ENCODE results near the gene MORC2. TPM values are rescaled to one million over a fixed set of nuclear protein-coding genes. Genes with fewer than 3 reads are reported as not detected.

MORC2 gene
- total RNA-seq, 1 experiment from 2014 or later, result 12.0 TPM

- no peaks in the 10 kb centered on the region for H3K79me2 ChIP-seq (ENCODE audit: low read length)
- no peaks in the 10 kb centered on the region for H3K9me3 ChIP-seq (ENCODE audit: low read length)
- TF ChIP-seq EZH2phosphoT487 (IDR thresholded peaks at IDR 0.05; ENCODE audit: borderline replicate concordance, low read length) (no peak), EZH2 (IDR thresholded peaks at IDR 0.05; ENCODE audit: low read length, unreplicated experiment) (no peak), CTCF (conservative IDR thresholded peaks at IDR 0.05; ENCODE audit: low read depth, low read length) (no peak)
- ChIA-PET POLR2A (ENCODE audit: unreplicated experiment) (no interaction called here), CTCF (no interaction called here)
- ATAC-seq (no peak), DNase-seq (no peak)
- H3K36me3 ChIP-seq (ENCODE audit: low read depth, low read length), result no peaks in the 10 kb centered on the region
- BruUV-seq (replicated peaks), result no TSS peak
- intact Hi-C loops (cut with micrococcal nuclease), result no loop called here
- no peaks in the 10 kb centered on the region for H4K20me1 ChIP-seq (ENCODE audit: low read length)
- no peak overlapping the region for H3K4me2 ChIP-seq (ENCODE audit: low read length)
- no peak overlapping the region for H3K4me3 ChIP-seq (ENCODE audit: low read length)
- no peaks in the 10 kb centered on the region for H3K27me3 ChIP-seq (ENCODE audit: low read length)
- H3F3A ChIP-seq (ENCODE audit: low read length, unreplicated experiment), result no peaks in the 10 kb centered on the region
- no peak overlapping the region for H3K9ac ChIP-seq (ENCODE audit: low read length)
- no peaks in the 10 kb centered on the region for H3K4me1 ChIP-seq (ENCODE audit: insufficient read depth, low read length)
- no peak overlapping the region for H3K27ac ChIP-seq (ENCODE audit: low read length)
- H2AFZ ChIP-seq (ENCODE audit: low read length), result no peak overlapping the region
- no peaks in the 10 kb centered on the region for H3K9me2 ChIP-seq (replicated peaks; ENCODE audit: low read length)
These were observed 74.9 kb downstream of the MORC2 start for GRCh38 chr22:30893434-30894370.

GRCh38 chr22:30892731-30893221, 75.8 kb downstream of the MORC2 start:
- TF ChIP-seq EZH2phosphoT487 (IDR thresholded peaks at IDR 0.05; ENCODE audit: borderline replicate concordance, low read length) (no peak), EZH2 (IDR thresholded peaks at IDR 0.05; ENCODE audit: low read length, unreplicated experiment) (no peak), CTCF (conservative IDR thresholded peaks at IDR 0.05; ENCODE audit: low read depth, low read length) (no peak)
- H3K36me3 ChIP-seq (ENCODE audit: low read depth, low read length), result no peaks in the 10 kb centered on the region
- no peak overlapping the region for H3K4me3 ChIP-seq (ENCODE audit: low read length)
- H3K4me1 ChIP-seq (ENCODE audit: insufficient read depth, low read length), result no peaks in the 10 kb centered on the region
- no peaks in the 10 kb centered on the region for H4K20me1 ChIP-seq (ENCODE audit: low read length)
- H3K9me2 ChIP-seq (replicated peaks; ENCODE audit: low read length), result no peaks in the 10 kb centered on the region
- POLR2A ChIA-PET (ENCODE audit: unreplicated experiment), result no interaction called here
- BruUV-seq (replicated peaks), result no TSS peak
- H3F3A ChIP-seq (ENCODE audit: low read length, unreplicated experiment), result no peaks in the 10 kb centered on the region
- no peak overlapping the region for H3K27ac ChIP-seq (ENCODE audit: low read length)
- H3K9me3 ChIP-seq (ENCODE audit: low read length), result no peaks in the 10 kb centered on the region
- DNase-seq (no peak), ATAC-seq (no peak)
- intact Hi-C loops (cut with micrococcal nuclease), result no loop called here
- no peak overlapping the region for H2AFZ ChIP-seq (ENCODE audit: low read length)
- no peaks in the 10 kb centered on the region for H3K27me3 ChIP-seq (ENCODE audit: low read length)
- CTCF ChIA-PET, result no interaction called here
- H3K79me2 ChIP-seq (ENCODE audit: low read length), result no peaks in the 10 kb centered on the region
- H3K4me2 ChIP-seq (ENCODE audit: low read length), result no peak overlapping the region
- H3K9ac ChIP-seq (ENCODE audit: low read length), result no peak overlapping the region

- Histone ChIP-seq H3K9ac (ENCODE audit: low read length) (no peak overlapping the region), H3K9me2 (replicated peaks; ENCODE audit: low read length) (no peaks in the 10 kb centered on the region), H3F3A (ENCODE audit: low read length, unreplicated experiment) (no peaks in the 10 kb centered on the region), H3K4me2 (ENCODE audit: low read length) (no peak overlapping the region), H3K79me2 (ENCODE audit: low read length) (no peaks in the 10 kb centered on the region), H3K4me3 (ENCODE audit: low read length) (no peak overlapping the region), H2AFZ (ENCODE audit: low read length) (no peak overlapping the region), H3K9me3 (ENCODE audit: low read length) (no peaks in the 10 kb centered on the region), H3K4me1 (ENCODE audit: insufficient read depth, low read length) (no peaks in the 10 kb centered on the region), H4K20me1 (ENCODE audit: low read length) (no peaks in the 10 kb centered on the region), H3K36me3 (ENCODE audit: low read depth, low read length) (no peaks in the 10 kb centered on the region), H3K27ac (ENCODE audit: low read length) (no peak overlapping the region), H3K27me3 (ENCODE audit: low read length) (no peaks in the 10 kb centered on the region)
- TF ChIP-seq CTCF (conservative IDR thresholded peaks at IDR 0.05; ENCODE audit: low read depth, low read length) (no peak), EZH2phosphoT487 (IDR thresholded peaks at IDR 0.05; ENCODE audit: borderline replicate concordance, low read length) (no peak), EZH2 (IDR thresholded peaks at IDR 0.05; ENCODE audit: low read length, unreplicated experiment) (no peak)
- intact Hi-C loops (cut with micrococcal nuclease), result no loop called here
- no peak for DNase-seq
- no TSS peak for BruUV-seq (replicated peaks)
- CTCF ChIA-PET, result no interaction called here
- POLR2A ChIA-PET (ENCODE audit: unreplicated experiment), result no interaction called here
- no peak for ATAC-seq
These were observed 76.3 kb downstream of the MORC2 start for GRCh38 chr22:30892286-30892685.
